GM18519 (cell line): Measurements from ENCODE around the gene NTF4.
"Not testable (repeated sequence)": the region's sequence is repeated elsewhere in the genome, so short reads cannot be mapped to it uniquely, and the experiment has no call there.

Source experiments
- ATAC-seq: cut with Tn5 transposase; IDR thresholded peaks from one replicate; pipeline ENCODE4 v1.9.1; 2021; ENCODE audit warnings: mild to moderate bottlenecking, moderate library complexity; ENCODE audit not compliant: unreplicated experiment, low FRiP score

Gene NTF4

DNA sequence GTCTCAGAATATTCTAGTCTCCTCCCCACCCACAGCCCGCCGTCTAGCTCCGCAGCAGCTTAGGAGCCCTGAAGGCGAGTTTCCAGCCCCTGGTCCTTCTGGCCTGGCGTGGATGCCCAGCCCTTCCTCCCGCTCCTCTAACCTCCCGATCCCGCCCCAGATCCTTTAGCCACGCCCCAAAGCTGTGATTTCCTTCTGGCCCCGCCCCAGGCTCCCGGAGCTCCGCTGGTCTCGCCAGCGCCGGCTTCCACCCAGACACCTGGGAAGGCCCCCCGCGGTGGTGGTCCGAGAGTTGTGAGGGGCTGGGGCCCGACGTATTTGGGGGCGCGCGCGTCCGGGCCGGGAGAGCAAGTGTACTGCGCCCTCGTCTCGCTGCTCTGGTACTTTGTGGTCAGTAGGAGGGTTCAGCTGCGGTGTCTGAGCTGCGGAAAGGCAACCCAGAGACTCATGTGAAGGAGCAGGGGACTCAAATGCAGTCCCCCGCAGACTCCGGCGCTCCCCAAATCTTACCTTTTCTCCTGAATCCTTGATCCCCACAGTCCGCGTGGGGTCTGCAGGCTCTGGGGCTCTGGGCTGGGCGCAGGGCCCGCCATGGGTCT, 6.9 kb downstream of the NTF4 start, which contains the start of gene CGB7:
Gene CGB7 (minus strand): TSS at position 114 of the 599 bp plus-strand sequence. CDS start 2,374 bp downstream, outside the sequence.
- ATAC-seq: no peak

- ATAC-seq: not testable (repeated sequence)
Observed at GRCh38 chr19:49056902-49057596, 7.6 kb downstream of the NTF4 start.

DNA sequence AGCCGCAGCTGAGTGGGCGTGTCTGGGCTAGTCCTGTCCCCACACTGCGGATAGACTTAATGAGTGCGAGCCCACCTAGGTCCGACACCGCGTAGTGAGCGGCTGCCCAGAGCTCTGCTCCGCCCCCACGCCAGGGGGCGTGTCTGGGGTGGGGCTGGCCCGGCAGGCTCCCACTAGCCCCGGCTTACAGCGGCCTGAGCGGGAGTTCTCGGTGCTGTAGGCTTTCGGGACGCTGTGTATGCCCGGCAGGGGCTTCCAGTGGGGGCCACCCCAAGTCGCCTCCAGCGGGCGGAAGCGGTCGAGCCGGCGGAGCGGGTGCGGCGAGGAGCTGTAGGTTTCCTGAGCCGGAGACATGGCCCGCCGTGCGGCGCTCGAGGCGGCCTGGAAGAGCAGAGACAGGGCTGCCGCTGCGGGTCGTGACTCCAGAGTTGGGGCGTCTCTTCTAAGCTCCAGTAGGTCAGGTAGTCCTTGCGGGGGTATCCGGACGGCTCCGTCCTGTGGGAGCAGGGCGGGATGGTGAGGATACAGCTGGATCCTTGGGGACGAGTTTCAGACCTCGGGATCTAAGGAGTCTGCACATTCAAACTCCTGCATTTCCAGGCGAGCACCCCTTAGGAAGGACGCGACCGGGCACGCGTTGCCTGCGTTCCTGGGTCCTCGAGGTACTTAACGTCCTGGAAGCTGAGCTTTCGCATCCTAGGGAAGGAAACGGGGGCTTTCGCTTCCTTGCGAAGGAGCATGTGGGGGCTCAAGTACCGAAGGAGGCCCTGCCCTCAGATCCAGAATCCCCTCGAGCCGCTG, 8.3 kb downstream of the NTF4 start:
- ATAC-seq: no peak

DNA sequence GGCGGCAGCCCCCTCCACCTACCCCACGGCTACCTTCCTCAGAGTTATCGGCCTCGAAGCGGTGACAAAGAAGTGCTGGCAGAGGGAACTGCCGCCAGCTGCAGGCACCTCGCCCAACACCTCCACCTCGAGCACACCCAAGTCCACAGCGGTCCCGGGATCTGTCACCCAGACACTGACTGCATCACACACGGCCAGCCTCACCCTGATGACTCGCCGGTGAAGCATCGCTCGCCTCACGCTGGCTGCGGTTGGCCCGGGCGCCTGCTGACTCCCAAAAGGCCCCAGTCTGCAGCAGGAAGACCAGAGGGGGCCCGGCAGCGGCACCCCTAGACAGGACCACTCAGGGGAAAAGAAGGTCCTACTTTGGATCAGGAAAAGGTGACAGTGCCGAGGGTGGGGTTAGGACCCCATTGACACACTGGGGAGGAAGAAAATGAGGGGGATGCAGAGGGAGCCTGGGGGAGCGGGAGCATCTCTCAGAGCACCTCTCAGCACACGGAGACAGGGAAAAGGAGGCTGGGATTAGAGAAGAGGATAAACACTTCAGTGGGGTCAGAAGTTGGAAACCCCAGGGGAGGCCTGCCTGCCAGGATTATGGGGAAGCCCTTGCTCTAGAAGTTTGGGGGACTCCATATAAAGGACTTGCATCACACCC, 14.1 kb downstream of the NTF4 start:
- not testable (repeated sequence) for ATAC-seq

- not testable (repeated sequence) for ATAC-seq
Observed at GRCh38 chr19:49049834-49050233, 14.8 kb downstream of the NTF4 start.

- ATAC-seq: not testable (repeated sequence)
Observed at GRCh38 chr19:49049011-49049410, 15.6 kb downstream of the NTF4 start, which contains the start of gene CGB8. TSS of gene CGB8 (minus strand) at chr19:49049111. CDS start at chr19:49048739, 372 bp downstream.

DNA sequence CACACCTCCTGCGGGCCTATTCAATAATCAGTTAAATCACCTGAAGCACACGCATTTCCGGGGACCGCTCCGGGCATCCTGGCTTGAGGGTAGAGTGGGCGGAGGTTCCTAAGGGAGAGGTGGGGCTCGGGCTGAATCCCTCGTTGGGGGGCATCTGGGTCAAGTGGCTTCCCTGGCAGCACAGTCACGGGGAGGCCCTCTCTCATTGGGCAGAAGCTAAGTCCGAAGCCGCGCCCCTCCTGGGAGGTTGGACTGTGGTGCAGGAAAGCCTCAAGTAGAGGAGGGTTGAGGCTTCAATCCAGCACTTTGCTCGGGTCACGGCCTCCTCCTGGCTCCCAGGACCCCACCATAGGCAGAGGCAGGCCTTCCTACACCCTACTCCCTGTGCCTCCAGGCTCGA, 21.1 kb downstream of the NTF4 start, which contains the start of gene CGB5:
Gene CGB5 (plus strand): TSS at position 301 of the 400 bp plus-strand sequence. CDS start 362 bp downstream, outside the sequence.
- ATAC-seq: not testable (repeated sequence)

DNA sequence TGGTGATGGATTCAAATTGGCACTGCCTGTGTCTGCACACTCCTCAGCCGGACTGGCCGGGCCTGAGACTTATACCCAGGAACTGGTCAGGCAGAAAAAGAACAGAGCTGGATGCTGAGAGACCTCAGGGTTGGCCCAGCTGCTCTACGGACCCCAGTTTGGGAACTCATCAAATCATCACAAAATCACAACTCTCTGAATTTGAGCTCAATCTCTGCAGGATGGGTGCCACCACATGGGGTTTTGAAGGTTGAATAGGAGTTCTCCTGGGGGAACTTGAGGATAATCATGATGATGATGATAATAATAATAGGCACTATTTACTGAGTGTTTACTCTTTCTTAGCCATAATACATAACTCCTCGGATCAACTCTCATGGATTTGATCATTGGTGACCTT, 22.0 kb downstream of the NTF4 start:
- ATAC-seq: not testable (repeated sequence)

DNA sequence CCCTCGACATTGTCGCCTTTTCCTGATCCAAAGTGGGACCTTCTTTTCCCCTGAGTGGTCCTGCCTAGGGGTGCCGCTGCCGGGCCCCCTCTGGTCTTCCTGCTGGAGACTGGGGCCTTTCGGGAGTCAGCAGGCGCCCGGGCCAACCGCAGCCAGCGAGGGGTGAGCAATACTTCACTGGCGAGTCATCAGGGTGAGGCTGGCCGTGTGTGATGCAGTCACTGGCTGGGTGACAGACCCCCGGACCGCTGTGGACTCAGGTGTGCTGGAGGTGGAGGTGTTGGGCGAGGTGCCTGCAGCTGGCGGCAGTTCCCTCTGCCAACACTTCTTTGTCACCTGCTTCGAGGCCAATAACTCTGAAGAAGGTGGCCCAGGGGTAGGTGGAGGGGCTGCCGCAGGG, 22.4 kb downstream of the NTF4 start:
- no peak for ATAC-seq

DNA sequence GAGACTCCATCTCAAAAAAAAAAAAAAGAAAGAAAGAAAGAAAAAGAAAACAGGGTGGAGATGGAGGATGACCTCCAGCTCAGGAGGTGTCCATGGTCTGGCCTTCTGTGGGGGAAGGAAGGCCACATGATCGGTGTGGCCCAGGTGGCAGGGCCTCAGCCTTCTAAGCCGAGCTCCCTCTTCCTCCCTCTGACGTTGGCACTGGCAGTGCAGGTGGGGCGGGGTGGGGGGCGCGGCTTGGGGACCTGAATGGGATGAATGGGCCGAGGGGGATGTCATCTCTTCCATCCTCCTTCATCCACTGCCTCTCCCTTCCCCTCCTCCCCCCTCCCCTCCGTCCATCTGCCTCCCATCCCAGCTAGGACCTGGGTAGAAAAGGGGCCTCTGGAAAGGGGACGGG, 24.9 kb downstream of the NTF4 start:
- ATAC-seq: not testable (repeated sequence)

GRCh38 chr19:49038557-49039276, 25.9 kb downstream of the NTF4 start:
- ATAC-seq: not testable (repeated sequence)

GRCh38 chr19:49038111-49038510, 26.5 kb downstream of the NTF4 start:
- not testable (repeated sequence) for ATAC-seq

DNA sequence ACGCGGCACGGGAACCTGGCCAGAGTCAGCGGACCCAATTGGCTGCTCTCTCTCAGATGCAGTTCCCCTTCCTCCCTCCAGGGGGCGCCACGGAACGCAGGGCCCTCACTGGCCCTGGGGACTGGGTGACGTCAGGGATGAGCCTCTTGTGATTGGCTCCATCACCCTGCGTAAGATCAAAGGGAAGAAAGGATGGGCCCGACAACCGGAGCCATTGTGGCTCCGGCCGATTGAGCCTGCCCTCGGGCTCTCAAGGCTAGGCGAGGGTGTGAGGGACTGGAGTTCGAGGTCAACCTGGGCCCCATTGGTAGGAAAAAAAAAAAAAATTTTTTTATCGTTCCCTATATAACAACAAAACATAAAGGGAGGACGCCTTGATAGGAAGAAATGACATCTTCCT, 27.8 kb downstream of the NTF4 start, which contains the start of gene CGB1:
Gene CGB1 (minus strand): TSS at position 81 of the 400 bp plus-strand sequence. CDS start 184 bp downstream, outside the sequence.
- ATAC-seq: not testable (repeated sequence)

DNA sequence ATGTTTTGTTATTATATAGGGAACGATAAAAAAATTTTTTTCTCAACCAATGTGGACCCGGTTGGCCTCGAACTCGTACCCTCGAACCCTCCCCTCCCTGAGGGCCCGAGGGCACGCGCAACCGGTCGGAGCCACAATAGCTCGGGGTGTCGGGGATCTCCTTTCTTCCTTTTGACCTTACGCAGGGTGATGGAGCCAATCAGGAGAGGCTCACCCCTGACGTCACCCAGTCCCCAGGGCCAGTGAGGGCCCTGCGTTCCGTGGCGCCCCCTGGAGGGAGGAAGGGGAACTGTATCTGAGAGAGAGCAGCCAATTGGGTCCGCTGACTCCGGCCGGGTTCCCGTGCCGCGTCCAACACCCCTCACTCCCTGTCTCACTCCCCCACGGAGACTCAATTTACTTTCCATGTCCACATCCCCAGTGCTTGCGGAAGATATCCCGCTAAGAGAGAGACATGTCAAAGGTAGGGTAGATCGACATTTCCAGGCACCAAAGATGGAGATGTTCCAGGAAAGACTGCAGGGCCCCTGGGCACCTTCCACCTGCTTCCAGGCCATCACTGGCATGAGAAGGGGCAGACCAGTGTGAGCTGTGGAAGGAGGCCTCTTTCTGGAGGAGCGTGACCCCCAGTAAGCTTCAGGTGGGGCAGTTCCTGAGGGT, 32.8 kb downstream of the NTF4 start, which contains the start of gene CGB2:
Gene CGB2 (plus strand): TSS at position 249 of the 660 bp plus-strand sequence. CDS start 206 bp downstream, at position 455.
- not testable (repeated sequence) for ATAC-seq

DNA sequence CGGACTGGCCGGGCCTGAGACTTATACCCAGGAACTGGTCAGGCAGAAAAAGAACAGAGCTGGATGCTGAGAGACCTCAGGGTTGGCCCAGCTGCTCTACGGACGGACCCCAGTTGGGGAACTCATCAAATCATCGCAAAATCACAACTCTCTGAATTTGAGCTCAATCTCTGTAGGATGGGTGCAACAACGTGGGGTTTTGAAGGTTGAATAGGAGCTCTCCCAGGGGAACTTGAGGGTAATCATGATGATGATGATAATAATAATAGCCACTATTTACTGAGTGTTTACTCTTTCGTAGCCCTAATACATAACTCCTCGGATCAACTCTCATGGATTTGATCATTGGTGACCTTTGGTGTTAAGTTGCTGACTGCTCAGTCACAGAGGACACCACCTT, 34.3 kb downstream of the NTF4 start:
- ATAC-seq: not testable (repeated sequence)

GRCh38 chr19:49029749-49030148, 34.9 kb downstream of the NTF4 start:
- not testable (repeated sequence) for ATAC-seq

DNA sequence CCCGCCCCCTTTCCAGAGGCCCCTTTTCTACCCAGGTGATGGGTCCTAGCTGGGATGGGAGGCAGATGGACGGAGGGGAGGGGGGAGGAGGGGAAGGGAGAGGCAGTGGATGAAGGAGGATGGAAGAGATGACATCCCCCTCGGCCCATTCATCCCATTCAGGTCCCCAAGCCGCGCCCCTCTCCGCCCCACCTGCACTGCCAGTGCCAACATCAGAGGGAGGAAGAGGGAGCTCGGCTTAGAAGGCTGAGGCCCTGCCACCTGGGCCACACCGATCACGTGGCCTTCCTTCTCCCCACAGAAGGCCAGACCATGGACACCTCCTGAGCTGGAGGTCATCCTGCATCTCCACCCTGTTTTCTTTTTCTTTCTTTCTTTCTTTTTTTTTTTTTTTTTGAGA, 35.9 kb downstream of the NTF4 start:
- ATAC-seq: not testable (repeated sequence)

- not testable (repeated sequence) for ATAC-seq
Observed at GRCh38 chr19:49025599-49025998, 39.0 kb downstream of the NTF4 start.

GRCh38 chr19:49025088-49025487, 39.5 kb downstream of the NTF4 start:
- ATAC-seq: not testable (repeated sequence)
